ENCODE measurements around the gene RAMAC.

- TF ChIP-seq CTCF (conservative IDR thresholded peaks at IDR 0.05; ENCODE audit: low read depth, low read length): no peak
- TF ChIP-seq RCOR1 (IDR thresholded peaks at IDR 0.05; ENCODE audit: insufficient replicate concordance, low read length): no peak
- TF ChIP-seq POLR2A (IDR thresholded peaks at IDR 0.05; ENCODE audit: low read depth, low read length): no peak
- no peak for TF ChIP-seq RFX5 (IDR thresholded peaks at IDR 0.05; ENCODE audit: low read depth, low read length)
- no peak for TF ChIP-seq RAD21 (IDR thresholded peaks at IDR 0.05; ENCODE audit: low read length)
Observed at GRCh38 chr15:82959423-82959822, 26.6 kb upstream of the RAMAC start.
